IMR-90 (cell line): ENCODE results near the gene ANKRD7. TPM values are rescaled to one million over a fixed set of nuclear protein-coding genes. Genes with fewer than 3 reads are reported as not detected.

Experiments
- ATAC-seq: fragments of 200-7000 bp; cut with Tn5 transposase; 2 replicates; pipeline ENCODE4 v1.9.1; 2020; ENCODE audit warnings: low read depth, mild to moderate bottlenecking, moderate library complexity
- BruUV-seq: library from RNA; stranded (reverse); fragments of 400-500 nt; replicated peaks from 2 replicates; lab custom pipeline; 2021; lab: Mats Ljungman, UMichigan
- CTCF ChIA-PET: fragments of 300-600 bp; formaldehyde crosslinking; extraction: SDS; loops from one replicate; lab custom pipeline; 2021; ENCODE audit warnings: antibody characterized with exemption; lab: Yijun Ruan, JAX
- POLR2A ChIA-PET: fragments of 300-600 bp; sonication (Branson Sonifier 250); formaldehyde crosslinking; loops from one replicate; lab custom pipeline; 2022; ENCODE audit warnings: antibody characterized with exemption; ENCODE audit not compliant: unreplicated experiment; lab: Charles Lee
- DNase-seq: peaks from one replicate; pipeline ENCODE4 v3.0.0; 2013
- H2AFZ ChIP-seq: replicated peaks from 2 replicates; pipeline ENCODE3; 2013; ENCODE audit warnings: low read length, mild to moderate bottlenecking; ENCODE audit not compliant: poor library complexity
- H2AK5ac ChIP-seq: 2 replicates; pipeline ENCODE4 v1.6.1; 2013; ENCODE audit warnings: low read depth, low read length, inconsistent platforms
- H2AK9ac ChIP-seq: replicated peaks from 2 replicates; pipeline ENCODE3; 2013; ENCODE audit warnings: mild to moderate bottlenecking, low read depth, low read length, moderate library complexity; ENCODE audit not compliant: poor library complexity
- H2BK120ac ChIP-seq: 2 replicates; pipeline ENCODE4 v1.6.1; 2013; ENCODE audit warnings: low read depth, low read length, inconsistent platforms
- H2BK15ac ChIP-seq: 3 replicates; pipeline ENCODE4 v1.6.1; 2013; ENCODE audit warnings: low read depth, low read length, inconsistent platforms
- H2BK20ac ChIP-seq: 2 replicates; pipeline ENCODE4 v1.6.1; 2013; ENCODE audit warnings: low read depth, mild to moderate bottlenecking, inconsistent platforms, low read length, moderate library complexity
- H2BK5ac ChIP-seq: 2 replicates; pipeline ENCODE4 v1.6.1; 2013; ENCODE audit warnings: mild to moderate bottlenecking, low read depth, low read length, inconsistent platforms; ENCODE audit not compliant: poor library complexity, severe bottlenecking
- H3K14ac ChIP-seq: replicated peaks from 2 replicates; pipeline ENCODE4 v1.6.1; 2013; ENCODE audit warnings: low read depth, low read length, inconsistent platforms
- H3K18ac ChIP-seq: 2 replicates; pipeline ENCODE4 v1.6.1; 2013; ENCODE audit warnings: low read depth, low read length, control low read depth
- H3K23ac ChIP-seq: 2 replicates; pipeline ENCODE4 v1.6.1; 2013; ENCODE audit warnings: low read depth, low read length, inconsistent platforms
- H3K27ac ChIP-seq: 2 replicates; pipeline ENCODE4 v1.5.1; 2013; ENCODE audit warnings: mild to moderate bottlenecking, control low read depth, low read length; ENCODE audit not compliant: insufficient read depth
- H3K27me3 ChIP-seq: 2 replicates; pipeline ENCODE4 v1.6.1; 2013; ENCODE audit warnings: low read length; ENCODE audit not compliant: control insufficient read depth, insufficient read depth
- H3K36me3 ChIP-seq: 2 replicates; pipeline ENCODE4 v1.6.1; 2013; ENCODE audit warnings: low read length, mixed read lengths; ENCODE audit not compliant: control insufficient read depth, insufficient read depth
- H3K4ac ChIP-seq: 2 replicates; pipeline ENCODE4 v1.6.1; 2013; ENCODE audit warnings: low read depth, low read length, inconsistent platforms
- H3K4me1 ChIP-seq: 2 replicates; pipeline ENCODE4 v1.6.1; 2013; ENCODE audit warnings: low read length, mixed read lengths; ENCODE audit not compliant: control insufficient read depth, insufficient read depth
- H3K4me2 ChIP-seq: 2 replicates; pipeline ENCODE4 v1.6.1; 2013; ENCODE audit warnings: low read depth, mild to moderate bottlenecking, control low read depth, low read length, moderate library complexity
- H3K4me3 ChIP-seq: 2 replicates; pipeline ENCODE4 v1.5.1; 2013; ENCODE audit warnings: low read depth, mild to moderate bottlenecking, control low read depth, low read length, moderate library complexity; ENCODE audit not compliant: insufficient read depth
- H3K56ac ChIP-seq: 2 replicates; pipeline ENCODE4 v1.6.1; 2013; ENCODE audit warnings: low read length, inconsistent platforms; ENCODE audit not compliant: insufficient read depth; ENCODE audit errors: extremely low read depth
- H3K79me1 ChIP-seq, 2 experiments: 2 replicates each; pipeline ENCODE4 v1.6.1; 2013; ENCODE audit warnings: low read length in 2 of 2, inconsistent platforms in 1 of 2, low read depth in 1 of 2
- H3K9ac ChIP-seq: 2 replicates; pipeline ENCODE4 v1.6.1; 2013; ENCODE audit warnings: low read depth, low read length, control low read depth
- H3K9me1 ChIP-seq: 2 replicates; pipeline ENCODE4 v1.6.1; 2013; ENCODE audit warnings: low read length, inconsistent platforms; ENCODE audit not compliant: insufficient read depth
- H3K9me3 ChIP-seq: 2 replicates; pipeline ENCODE4 v1.6.1; 2013; ENCODE audit warnings: low read length; ENCODE audit not compliant: control insufficient read depth, insufficient read depth
- H4K20me1 ChIP-seq: 2 replicates; pipeline ENCODE4 v1.6.1; 2013; ENCODE audit warnings: low read length, inconsistent platforms; ENCODE audit not compliant: insufficient read depth
- H4K5ac ChIP-seq: 2 replicates; pipeline ENCODE4 v1.6.1; 2013; ENCODE audit warnings: mild to moderate bottlenecking, low read depth, low read length, control low read depth
- H4K8ac ChIP-seq, 2 experiments: 2 replicates each; pipeline ENCODE4 v1.6.1; 2013; ENCODE audit warnings: low read depth in 2 of 2, low read length in 2 of 2, control low read depth in 1 of 2, inconsistent platforms in 1 of 2
- H4K91ac ChIP-seq: 2 replicates; pipeline ENCODE4 v1.6.1; 2013; ENCODE audit warnings: low read depth, low read length, inconsistent platforms; ENCODE audit not compliant: insufficient read depth
- BHLHE40 ChIP-seq: fragments of 150-350 bp; IDR thresholded peaks from 2 replicates; pipeline ENCODE4 v1.6.1; 2016; ENCODE audit warnings: mild to moderate bottlenecking, low read depth, low read length
- CEBPB ChIP-seq: IDR thresholded peaks from 2 replicates; pipeline ENCODE4 v1.6.1; 2012; ENCODE audit warnings: low read depth, low read length, improper control_type of control experiment
- CHD1 ChIP-seq: IDR thresholded peaks from 2 replicates; pipeline ENCODE4 v1.6.1; 2012; ENCODE audit warnings: low read depth, low read length, improper control_type of control experiment
- ELK1 ChIP-seq: fragments of 150-350 bp; IDR thresholded peaks from 2 replicates; pipeline ENCODE4 v1.6.1; 2016; ENCODE audit warnings: low read depth, mild to moderate bottlenecking, low read length, moderate library complexity, borderline replicate concordance
- FOS ChIP-seq: fragments of 150-350 bp; IDR thresholded peaks from 2 replicates; pipeline ENCODE4 v1.6.1; 2016; ENCODE audit warnings: low read depth, low read length
- MAFK ChIP-seq: IDR thresholded peaks from 2 replicates; pipeline ENCODE4 v1.6.1; 2012; ENCODE audit warnings: low read depth, low read length, improper control_type of control experiment
- MAZ ChIP-seq: IDR thresholded peaks from 2 replicates; pipeline ENCODE4 v1.6.1; 2012; ENCODE audit warnings: low read depth, mild to moderate bottlenecking, low read length, improper control_type of control experiment, moderate library complexity, borderline replicate concordance
- MXI1 ChIP-seq: IDR thresholded peaks from 2 replicates; pipeline ENCODE4 v1.6.1; 2012; ENCODE audit warnings: low read depth, mild to moderate bottlenecking, low read length, moderate library complexity, borderline replicate concordance
- NFE2L2 ChIP-seq: fragments of 150-350 bp; IDR thresholded peaks from 2 replicates; pipeline ENCODE4 v1.6.1; 2016; ENCODE audit warnings: low read depth, mild to moderate bottlenecking, low read length
- POLR2A ChIP-seq: IDR thresholded peaks from 2 replicates; pipeline ENCODE4 v1.6.1; 2012; ENCODE audit warnings: mild to moderate bottlenecking, low read depth, low read length
- RCOR1 ChIP-seq: IDR thresholded peaks from 2 replicates; pipeline ENCODE4 v1.6.1; 2012; ENCODE audit warnings: mild to moderate bottlenecking, low read length, improper control_type of control experiment; ENCODE audit not compliant: insufficient replicate concordance
- RFX5 ChIP-seq: IDR thresholded peaks from 2 replicates; pipeline ENCODE4 v1.8.0; 2012; ENCODE audit warnings: low read depth, mild to moderate bottlenecking, low read length, moderate library complexity
- SMC3 ChIP-seq: fragments of 150-350 bp; IDR thresholded peaks from 2 replicates; pipeline ENCODE4 v1.6.1; 2016; ENCODE audit warnings: low read depth, mild to moderate bottlenecking, antibody characterized with exemption, low read length, moderate library complexity
- WGBS, 2 experiments: methylation state at CpG; one replicate each; pipeline versions ENCODE4 v1.1.5 to v1.1.7; 2013; ENCODE audit warnings: missing lambda C conversion rate in 2 of 2; ENCODE audit not compliant: insufficient read length in 1 of 2; ENCODE audit errors: extremely low coverage in 2 of 2; 5-methylcytosine and 5-hydroxymethylcytosine counted together
- dilution Hi-C: fragments of 300-500 bp; cut with HindIII; formaldehyde crosslinking; loops from one replicate; pipeline ENCODE4 v1.14.3; 2018; ENCODE audit warnings: low sequenced_read_pairs; ENCODE audit not compliant: unreplicated experiment
- in situ Hi-C: fragments of 300-500 bp; cut with MboI; formaldehyde crosslinking; loops from 3 replicates; pipeline ENCODE4 v1.14.3; 2019; ENCODE audit warnings: low sequenced_read_pairs, inconsistent platforms, mixed read lengths
- intact Hi-C: fragments of 100-400 bp; cut with micrococcal nuclease; formaldehyde crosslinking; loops from 2 replicates; pipeline ENCODE4 v1.10.0; 2022
- polyA plus RNA-seq, 3 experiments: library from polyadenylated mRNA; depleted of rRNA; stranded (reverse); fragments of >200 nt; gene quantifications; 2 replicates each; pipeline ENCODE4 v1.2.3, GENCODE V29; 2012; ENCODE audit warnings: low replicate concordance in 1 of 3
- total RNA-seq: library from RNA; depleted of rRNA; stranded (reverse); fragments of >200 nt; gene quantifications from 2 replicates; pipeline ENCODE4 v1.2.3, GENCODE V29; 2012

The ANKRD7 gene
- total and polyA plus RNA-seq, 2 of the 4 experiments (the other 2 are of a cell fraction) = 0.17 to 0.18 TPM

- peak overlapping the region; percentile 40; the same call in 1 of the 2 replicates for H2BK20ac ChIP-seq
- no peak overlapping the region for H2AK5ac ChIP-seq
- no peaks in the 10 kb centered on the region for H3K4me1 ChIP-seq
- H4K91ac ChIP-seq = peak overlapping the region; percentile 50; the same call in 1 of the 2 replicates
- peak overlapping the region; percentile 91 for H2AFZ ChIP-seq
- in situ Hi-C loops = no loop called here
- no peak overlapping the region for H2BK5ac ChIP-seq
- TF ChIP-seq BHLHE40 (no peak), SMC3 (no peak), RFX5 (no peak), FOS (no peak), NFE2L2 (no peak), RCOR1 (no peak), POLR2A (no peak), CEBPB (no peak), CHD1 (no peak), MXI1 (no peak), MAFK (no peak), ELK1 (no peak), MAZ (no peak)
- H3K27ac ChIP-seq = peak overlapping the region; percentile 10; the same call in 1 of the 2 replicates
- H3K9me1 ChIP-seq = peaks cover 3% of the 10 kb centered on the region; the same call in 1 of the 2 replicates
- H3K18ac ChIP-seq = no peak overlapping the region
- peak overlapping the region; percentile 50 for H3K9ac ChIP-seq
- H2AK9ac ChIP-seq = peak overlapping the region; percentile 31
- H3K56ac ChIP-seq = no peak overlapping the region
- WGBS, 2 experiments = 17% methylated on average over 7 of the region's 49 CpGs; no CpG with 5 or more reads in 1 of the 2 experiments
- no peak overlapping the region for H2BK120ac ChIP-seq
- no peaks in the 10 kb centered on the region; the same call in 1 of the 2 replicates for H3K27me3 ChIP-seq
- peak overlapping the region; percentile 65 for H3K4me3 ChIP-seq
- peak overlapping the region; percentile 89 for H4K5ac ChIP-seq
- peak overlapping the region; percentile 72 for H3K14ac ChIP-seq
- H3K4me2 ChIP-seq = peak overlapping the region; percentile 95
- no TSS peak for BruUV-seq
- H3K36me3 ChIP-seq = no peaks in the 10 kb centered on the region
- H4K20me1 ChIP-seq = no peaks in the 10 kb centered on the region
- POLR2A ChIA-PET = no interaction called here
- H4K8ac ChIP-seq = peak overlapping the region; percentile 92 to 93
- intact Hi-C loops = no loop called here
- ATAC-seq (peak; percentile 95), DNase-seq (peak; percentile 70)
- no peak overlapping the region for H2BK15ac ChIP-seq
- peak overlapping the region; percentile 53; the same call in 1 of the 2 replicates for H3K23ac ChIP-seq
- CTCF ChIA-PET = no interaction called here
- dilution Hi-C loops = no loop called here
- peak overlapping the region; percentile 48 for H3K4ac ChIP-seq
- H3K79me1 ChIP-seq = no peaks in the 10 kb centered on the region
- no peaks in the 10 kb centered on the region for H3K9me3 ChIP-seq
Measured at GRCh38 chr7:118214051-118214832, 10.3 kb upstream of the ANKRD7 start.
